Non-pigmented ciliary epithelial cell (primary cell): ENCODE results near the gene GLYATL1.
"Not testable (repeated sequence)": the region's sequence is repeated elsewhere in the genome, so short reads cannot be mapped to it uniquely, and the experiment has no call there.

Experiments used
- DNase-seq: peaks from one replicate; pipeline ENCODE4 v3.0.0-alpha.2; 2010; ENCODE audit warnings: low read depth

The GLYATL1 gene

GRCh38 chr11:58998480-58999290 lies 59.4 kb downstream of the GLYATL1 start:
- no peak for DNase-seq

DNA sequence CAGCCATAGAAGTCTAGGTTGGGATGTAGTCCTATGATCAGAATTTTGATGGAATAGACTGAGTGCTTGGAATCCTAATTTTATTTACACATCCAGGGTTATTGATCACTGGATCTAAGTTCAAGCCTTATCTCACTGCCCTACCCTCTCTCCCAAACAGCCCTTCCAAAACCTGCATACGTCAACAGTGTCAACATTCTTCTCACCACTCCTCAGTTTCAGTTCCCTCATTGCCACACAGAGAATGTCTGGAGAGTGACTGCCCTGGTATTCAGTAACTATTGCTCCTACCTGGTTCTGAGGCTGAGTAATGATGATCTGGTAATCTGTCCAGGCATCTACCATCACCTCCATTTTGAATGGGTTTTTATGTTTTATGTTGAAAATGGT lies 60.0 kb downstream of the GLYATL1 start:
- no peak for DNase-seq

- DNase-seq, result no peak
Measured at GRCh38 chr11:59000003-59000402, 60.7 kb downstream of the GLYATL1 start.

GRCh38 chr11:59002006-59002405 lies 62.7 kb downstream of the GLYATL1 start:
- not testable (repeated sequence) for DNase-seq
